T-helper 2 cell treated with Interferon-gamma antibody and Interleukin-4, amounts not matched to agents 100 ng/mL and 5 ng/mL, for 36 hours (primary cell): Measurements from ENCODE around the gene CCL19. TPM values are rescaled to one million over a fixed set of nuclear protein-coding genes. Genes with fewer than 3 reads are reported as not detected.

ENCODE experiments used
- total RNA-seq: library from RNA; stranded (reverse); gene quantifications from 2 replicates; pipeline ENCODE4 v1.2.3, GENCODE V29; 2022

CCL19 gene
- total RNA-seq, 1 donor from 2014 or later = not detected

Other genes with a start within 250 kb of the CCL19 start
- 15.0 and 16.0 TPM in 2 replicates for gene FAM219A, start 232.7 kb downstream of the CCL19 start, total RNA-seq
- gene DNAI1, start 232.5 kb downstream of the CCL19 start, total RNA-seq = not detected in 2 replicates
- not detected in 2 replicates for gene ENHO, start 168.3 kb downstream of the CCL19 start, total RNA-seq
- not detected in 2 replicates for gene CNTFR, start 101.6 kb downstream of the CCL19 start, total RNA-seq
- 17.5 and 19.0 TPM in 2 replicates for gene RPP25L, start 79.2 kb downstream of the CCL19 start, total RNA-seq
- gene DCTN3, start 70.8 kb downstream of the CCL19 start, total RNA-seq = 110 and 115 TPM in 2 replicates
- 0.14 TPM in 2 replicates for gene ARID3C, start 62.2 kb downstream of the CCL19 start, total RNA-seq
- gene SIGMAR1, start 53.5 kb downstream of the CCL19 start, total RNA-seq = 81.2 and 83.0 TPM in 2 replicates
- gene GALT, start 44.6 kb downstream of the CCL19 start, total RNA-seq = 130 and 139 TPM in 2 replicates
- 83.8 and 87.8 TPM in 2 replicates for gene IL11RA, start 39.1 kb downstream of the CCL19 start, total RNA-seq
- 0.25 and 0.84 TPM in 2 replicates for gene CCL27, start 28.6 kb downstream of the CCL19 start, total RNA-seq
- gene CCL21, start 18.9 kb upstream of the CCL19 start, total RNA-seq = not detected in 2 replicates